Mesenchymal stem cell (in vitro differentiated cells and primary cell): ENCODE data around the gene TSPAN2.

Source experiments
- DNase-seq: peaks from one replicate; pipeline ENCODE4 v3.0.0-alpha.2; 2013
- H2AFZ ChIP-seq: one replicate; pipeline ENCODE4 v1.6.1; 2013; ENCODE audit warnings: low read depth, mild to moderate bottlenecking, control low read depth, inconsistent platforms, low read length, moderate library complexity
- H2AK5ac ChIP-seq: 2 replicates; pipeline ENCODE4 v1.6.1; 2013; ENCODE audit warnings: low read length, moderate library complexity, mild to moderate bottlenecking, inconsistent platforms; ENCODE audit not compliant: severe bottlenecking
- H2BK120ac ChIP-seq: one replicate; pipeline ENCODE4 v1.6.1; 2013; ENCODE audit warnings: low read depth, mild to moderate bottlenecking, inconsistent platforms, low read length, moderate library complexity
- H2BK12ac ChIP-seq, 2 experiments: one replicate each; pipeline ENCODE4 v1.6.1; 2013; ENCODE audit warnings: inconsistent platforms in 2 of 2, low read length in 2 of 2, mild to moderate bottlenecking in 2 of 2, moderate library complexity in 2 of 2, control low read depth in 1 of 2
- H2BK15ac ChIP-seq: one replicate; pipeline ENCODE4 v1.6.1; 2013; ENCODE audit warnings: mild to moderate bottlenecking, low read depth, inconsistent platforms; ENCODE audit not compliant: poor library complexity, severe bottlenecking
- H2BK5ac ChIP-seq: 2 replicates; pipeline ENCODE4 v1.6.1; 2013; ENCODE audit warnings: low read depth, mild to moderate bottlenecking, low read length, control low read depth, inconsistent platforms; ENCODE audit not compliant: poor library complexity, severe bottlenecking
- H3K14ac ChIP-seq, 2 experiments: one replicate each; pipeline ENCODE4 v1.6.1; 2013; ENCODE audit warnings: inconsistent platforms in 2 of 2, low read length in 2 of 2, control low read depth in 1 of 2, mild to moderate bottlenecking in 1 of 2, moderate library complexity in 1 of 2
- H3K18ac ChIP-seq, 2 experiments: one replicate each; pipeline ENCODE4 v1.6.1; 2013; ENCODE audit warnings: inconsistent platforms in 2 of 2, low read length in 2 of 2, control low read depth in 1 of 2, low read depth in 1 of 2, mild to moderate bottlenecking in 1 of 2
- H3K23ac ChIP-seq, 2 experiments: one replicate each; pipeline ENCODE4 v1.6.1; 2013; ENCODE audit warnings: inconsistent platforms in 2 of 2, low read length in 2 of 2, mild to moderate bottlenecking in 2 of 2, moderate library complexity in 2 of 2, control low read depth in 1 of 2
- H3K27ac ChIP-seq: 2 replicates; pipeline ENCODE4 v1.5.1; 2013; ENCODE audit warnings: mild to moderate bottlenecking, moderate library complexity, low read length, control low read depth, inconsistent platforms; ENCODE audit not compliant: poor library complexity, severe bottlenecking
- H3K27me3 ChIP-seq, 2 experiments: 2 replicates each; pipeline versions ENCODE4 v1.6.1 to v1.7.0; 2013; ENCODE audit warnings: low read length in 2 of 2, mild to moderate bottlenecking in 2 of 2, moderate library complexity in 2 of 2, control low read depth in 1 of 2, inconsistent platforms in 1 of 2; ENCODE audit not compliant: control insufficient read depth in 1 of 2, insufficient read depth in 1 of 2
- H3K36me3 ChIP-seq, 2 experiments: 2 replicates each; pipeline versions ENCODE4 v1.6.1 to v1.7.0; 2013; ENCODE audit warnings: low read length in 2 of 2, control low read depth in 1 of 2, inconsistent platforms in 1 of 2, low read depth in 1 of 2, mild to moderate bottlenecking in 1 of 2; ENCODE audit not compliant: insufficient read depth in 2 of 2, control insufficient read depth in 1 of 2
- H3K4ac ChIP-seq, 2 experiments: one replicate each; pipeline ENCODE4 v1.6.1; 2013; ENCODE audit warnings: inconsistent platforms in 2 of 2, low read length in 2 of 2, mild to moderate bottlenecking in 2 of 2, moderate library complexity in 2 of 2, control low read depth in 1 of 2, low read depth in 1 of 2
- H3K4me1 ChIP-seq: 2 replicates; pipeline ENCODE4 v1.6.1; 2013; ENCODE audit warnings: low read depth, low read length, control low read depth; ENCODE audit not compliant: control insufficient read depth, insufficient read depth
- H3K4me2 ChIP-seq: 2 replicates; pipeline ENCODE4 v1.6.1; 2013; ENCODE audit warnings: low read length, mild to moderate bottlenecking, inconsistent platforms; ENCODE audit not compliant: poor library complexity, severe bottlenecking
- H3K4me3 ChIP-seq, 2 experiments: 2 replicates each; pipeline versions ENCODE4 v1.5.1 to v1.7.0; 2013; ENCODE audit warnings: low read length in 2 of 2, mild to moderate bottlenecking in 2 of 2, control low read depth in 1 of 2, low read depth in 1 of 2; ENCODE audit not compliant: insufficient read depth in 1 of 2
- H3K79me1 ChIP-seq: replicated peaks from 2 replicates; pipeline ENCODE4 v1.6.1; 2013; ENCODE audit warnings: mild to moderate bottlenecking, control low read depth, low read length, inconsistent platforms; ENCODE audit not compliant: poor library complexity, severe bottlenecking
- H3K9ac ChIP-seq: 2 replicates; pipeline ENCODE4 v1.7.0; 2013; ENCODE audit warnings: mild to moderate bottlenecking, low read length, moderate library complexity
- H3K9me3 ChIP-seq: 2 replicates; pipeline ENCODE4 v1.7.0; 2013; ENCODE audit warnings: mild to moderate bottlenecking, low read length; ENCODE audit not compliant: control insufficient read depth
- H4K8ac ChIP-seq: one replicate; pipeline ENCODE4 v1.6.1; 2013; ENCODE audit warnings: inconsistent platforms, mild to moderate bottlenecking, low read length, moderate library complexity
- H4K91ac ChIP-seq: one replicate; pipeline ENCODE4 v1.6.1; 2013; ENCODE audit warnings: mild to moderate bottlenecking, low read length, inconsistent platforms
- WGBS: methylation state at CpG from one replicate; pipeline ENCODE4 v1.1.7; 2013; ENCODE audit warnings: mixed read lengths; 5-methylcytosine and 5-hydroxymethylcytosine counted together

The TSPAN2 gene

DNA sequence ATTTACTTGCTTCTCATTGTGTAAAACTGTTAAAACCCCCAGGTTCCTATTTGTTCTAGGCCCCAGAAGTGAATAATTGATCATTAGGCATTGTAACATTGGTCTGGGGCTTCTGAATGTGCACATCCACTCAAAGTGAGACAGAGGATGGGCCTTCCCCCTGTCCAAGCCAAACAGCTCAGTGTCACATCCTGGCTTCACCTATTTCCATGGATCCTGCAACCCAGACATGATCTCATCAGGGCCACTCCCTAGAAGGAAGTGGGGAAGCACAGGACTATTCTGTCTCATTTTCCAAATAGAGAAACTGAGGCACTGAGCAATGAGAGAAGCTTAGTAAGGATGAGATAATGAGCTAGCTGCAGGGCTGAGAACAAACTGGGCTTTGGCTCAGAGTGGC lies 47.4 kb upstream of the TSPAN2 start:
- H2BK120ac ChIP-seq, result no peak overlapping the region
- no peaks in the 10 kb centered on the region for H3K79me1 ChIP-seq
- H3K23ac ChIP-seq, result no peak overlapping the region
- no peak overlapping the region for H2BK5ac ChIP-seq
- no peaks in the 10 kb centered on the region for H3K36me3 ChIP-seq
- H3K27ac ChIP-seq, result no peak overlapping the region
- DNase-seq, result no peak
- no peak overlapping the region for H3K4me2 ChIP-seq
- no peak overlapping the region for H3K4me3 ChIP-seq
- no peak overlapping the region for H3K14ac ChIP-seq
- peaks cover 8% of the 10 kb centered on the region for H3K4me1 ChIP-seq
- no peak overlapping the region for H2BK15ac ChIP-seq
- H3K27me3 ChIP-seq, result no peaks in the 10 kb centered on the region
- no peak overlapping the region for H4K8ac ChIP-seq
- no peak overlapping the region for H3K9ac ChIP-seq
- H3K9me3 ChIP-seq, result no peaks in the 10 kb centered on the region
- H2AFZ ChIP-seq, result no peak overlapping the region
- H3K4ac ChIP-seq, result no peak overlapping the region
- no peak overlapping the region for H2AK5ac ChIP-seq
- no peak overlapping the region for H2BK12ac ChIP-seq
- no peak overlapping the region for H4K91ac ChIP-seq
- no peak overlapping the region for H3K18ac ChIP-seq

GRCh38 chr1:115136106-115136505 lies 46.8 kb upstream of the TSPAN2 start:
- H2BK15ac ChIP-seq, result no peak overlapping the region
- no peaks in the 10 kb centered on the region for H3K79me1 ChIP-seq
- no peak overlapping the region for H4K91ac ChIP-seq
- H3K4me3 ChIP-seq, result no peak overlapping the region
- 73% methylated on average over 3 of the region's 3 CpGs for WGBS
- no peak overlapping the region for H3K4ac ChIP-seq
- no peak overlapping the region for H2BK120ac ChIP-seq
- H3K18ac ChIP-seq, result no peak overlapping the region
- no peak overlapping the region for H4K8ac ChIP-seq
- no peaks in the 10 kb centered on the region for H3K27me3 ChIP-seq
- peaks cover 8% of the 10 kb centered on the region for H3K4me1 ChIP-seq
- no peak overlapping the region for H2AFZ ChIP-seq
- no peak overlapping the region for H2BK5ac ChIP-seq
- no peak overlapping the region for H3K27ac ChIP-seq
- peak overlapping the region; percentile 75 for H3K9ac ChIP-seq
- no peak for DNase-seq
- H2AK5ac ChIP-seq, result no peak overlapping the region
- H3K36me3 ChIP-seq, result no peaks in the 10 kb centered on the region
- no peak overlapping the region for H2BK12ac ChIP-seq
- no peak overlapping the region for H3K4me2 ChIP-seq
- no peaks in the 10 kb centered on the region for H3K9me3 ChIP-seq
- no peak overlapping the region for H3K23ac ChIP-seq
- no peak overlapping the region for H3K14ac ChIP-seq

- no peak overlapping the region for H3K27ac ChIP-seq
- peak; percentile 4 for DNase-seq
- no peak overlapping the region for H2AFZ ChIP-seq
- no peak overlapping the region for H4K8ac ChIP-seq
- no peaks in the 10 kb centered on the region for H3K9me3 ChIP-seq
- H3K27me3 ChIP-seq, result no peaks in the 10 kb centered on the region
- H3K18ac ChIP-seq, result no peak overlapping the region
- H3K4me3 ChIP-seq, result no peak overlapping the region
- H4K91ac ChIP-seq, result no peak overlapping the region
- H3K9ac ChIP-seq, result peak overlapping the region; percentile 75
- no peaks in the 10 kb centered on the region for H3K79me1 ChIP-seq
- H2BK120ac ChIP-seq, result no peak overlapping the region
- no peaks in the 10 kb centered on the region for H3K36me3 ChIP-seq
- H2BK12ac ChIP-seq, result no peak overlapping the region
- H3K4ac ChIP-seq, result no peak overlapping the region
- H2AK5ac ChIP-seq, result no peak overlapping the region
- H3K4me2 ChIP-seq, result no peak overlapping the region
- no peak overlapping the region for H3K14ac ChIP-seq
- peaks cover 8% of the 10 kb centered on the region for H3K4me1 ChIP-seq
- no peak overlapping the region for H2BK5ac ChIP-seq
- H3K23ac ChIP-seq, result no peak overlapping the region
- 88% methylated on average over 4 of the region's 5 CpGs for WGBS
- no peak overlapping the region for H2BK15ac ChIP-seq
These were observed 46.4 kb upstream of the TSPAN2 start for GRCh38 chr1:115135681-115136080.

DNA sequence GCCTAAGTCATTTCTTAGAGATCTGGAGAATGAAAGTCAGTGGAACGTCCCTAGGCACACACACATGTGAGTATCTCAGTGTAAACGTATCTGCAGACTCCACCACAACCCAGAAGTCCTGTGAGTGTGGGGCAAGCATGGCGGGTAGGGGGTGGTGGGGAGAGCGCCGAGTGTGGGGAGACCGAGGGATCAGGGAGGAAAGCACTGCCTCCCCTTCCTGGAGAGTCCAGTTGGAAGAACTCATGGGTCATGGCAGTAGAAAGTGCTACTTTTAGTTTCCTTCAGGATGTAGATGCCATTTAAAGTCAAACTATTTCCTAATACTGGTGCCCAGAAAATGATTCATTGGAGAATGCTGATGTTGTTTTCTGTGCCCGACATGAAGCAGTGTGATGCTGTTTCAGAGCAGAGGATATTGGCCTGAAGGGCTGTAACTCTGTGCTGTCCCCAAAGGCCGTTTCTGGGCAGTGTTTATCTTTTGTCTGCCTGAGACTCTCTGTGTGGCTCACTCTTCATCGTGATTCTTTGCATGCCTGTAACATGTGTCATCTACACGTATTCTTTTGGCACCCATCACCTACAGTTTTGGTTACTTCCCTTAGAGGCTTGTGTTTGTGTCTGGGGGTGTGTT lies 45.7 kb upstream of the TSPAN2 start:
- no peaks in the 10 kb centered on the region for H3K79me1 ChIP-seq
- no peak overlapping the region for H2BK5ac ChIP-seq
- peaks cover 8% of the 10 kb centered on the region for H3K4me1 ChIP-seq
- no peak overlapping the region for H2AFZ ChIP-seq
- H3K4ac ChIP-seq, result no peak overlapping the region
- peak; percentile 46 for DNase-seq
- no peak overlapping the region for H2BK12ac ChIP-seq
- no peaks in the 10 kb centered on the region for H3K27me3 ChIP-seq
- H2BK120ac ChIP-seq, result no peak overlapping the region
- peak overlapping the region; percentile 75 for H3K9ac ChIP-seq
- no peak overlapping the region for H3K18ac ChIP-seq
- no peak overlapping the region for H3K4me2 ChIP-seq
- H4K91ac ChIP-seq, result no peak overlapping the region
- 42% methylated on average over 4 of the region's 10 CpGs for WGBS
- no peaks in the 10 kb centered on the region for H3K36me3 ChIP-seq
- no peak overlapping the region for H2BK15ac ChIP-seq
- no peaks in the 10 kb centered on the region for H3K9me3 ChIP-seq
- H3K14ac ChIP-seq, result no peak overlapping the region
- H3K4me3 ChIP-seq, result peak overlapping the region in 1 of 2 experiments; percentile 22
- no peak overlapping the region for H3K27ac ChIP-seq
- H2AK5ac ChIP-seq, result peak overlapping the region; percentile 9
- no peak overlapping the region for H3K23ac ChIP-seq
- no peak overlapping the region for H4K8ac ChIP-seq
